VCaP (cell line): Measurements from ENCODE around the gene CRYGB.

ENCODE experiments used
- H3K27ac ChIP-seq: fragments of 450-650 bp; 2 replicates; pipeline ENCODE4 v1.5.1; 2017
- TF ChIP-seq, protein P1 (sequence below): fragments of 450-650 bp; conservative IDR thresholded peaks from 2 replicates; pipeline ENCODE4 v1.5.1; 2017; ENCODE audit warnings: mild to moderate bottlenecking, moderate library complexity

The CRYGB gene

DNA sequence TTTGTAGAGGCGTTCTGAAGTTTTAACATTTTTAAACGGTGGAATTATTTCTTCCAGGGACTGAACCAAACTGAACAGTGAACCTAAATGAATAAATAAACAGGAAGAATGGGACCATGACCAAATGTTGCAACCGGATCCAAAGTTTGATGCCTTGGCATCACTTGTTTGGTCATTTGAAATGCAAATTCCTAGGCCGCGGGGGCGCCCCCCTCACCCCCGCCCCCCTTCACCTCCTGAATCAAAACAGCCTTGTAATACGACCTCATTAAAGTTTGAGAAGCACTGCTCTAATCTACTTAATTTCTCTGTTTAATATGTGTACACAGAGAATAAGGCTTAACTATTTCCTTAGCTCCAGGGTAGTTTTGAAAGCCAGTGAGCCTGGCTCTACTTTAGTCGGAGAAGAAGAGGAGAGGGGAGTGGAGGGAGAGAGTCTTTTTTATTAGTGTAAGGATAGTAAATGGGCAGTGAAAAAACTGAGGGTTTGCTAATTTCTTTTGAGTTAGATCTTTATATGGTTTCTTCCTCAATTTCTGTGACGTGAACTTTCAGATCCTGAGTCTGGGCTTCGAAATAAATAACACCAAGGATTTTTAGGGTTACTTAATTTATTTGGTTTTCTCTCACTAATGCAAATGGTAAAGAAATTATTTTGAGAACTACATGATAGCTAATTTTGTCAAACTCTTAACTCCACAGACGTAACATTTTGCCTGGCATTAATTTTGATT, 38.2 kb upstream of the CRYGB start:
- TF ChIP-seq, protein P1, sequence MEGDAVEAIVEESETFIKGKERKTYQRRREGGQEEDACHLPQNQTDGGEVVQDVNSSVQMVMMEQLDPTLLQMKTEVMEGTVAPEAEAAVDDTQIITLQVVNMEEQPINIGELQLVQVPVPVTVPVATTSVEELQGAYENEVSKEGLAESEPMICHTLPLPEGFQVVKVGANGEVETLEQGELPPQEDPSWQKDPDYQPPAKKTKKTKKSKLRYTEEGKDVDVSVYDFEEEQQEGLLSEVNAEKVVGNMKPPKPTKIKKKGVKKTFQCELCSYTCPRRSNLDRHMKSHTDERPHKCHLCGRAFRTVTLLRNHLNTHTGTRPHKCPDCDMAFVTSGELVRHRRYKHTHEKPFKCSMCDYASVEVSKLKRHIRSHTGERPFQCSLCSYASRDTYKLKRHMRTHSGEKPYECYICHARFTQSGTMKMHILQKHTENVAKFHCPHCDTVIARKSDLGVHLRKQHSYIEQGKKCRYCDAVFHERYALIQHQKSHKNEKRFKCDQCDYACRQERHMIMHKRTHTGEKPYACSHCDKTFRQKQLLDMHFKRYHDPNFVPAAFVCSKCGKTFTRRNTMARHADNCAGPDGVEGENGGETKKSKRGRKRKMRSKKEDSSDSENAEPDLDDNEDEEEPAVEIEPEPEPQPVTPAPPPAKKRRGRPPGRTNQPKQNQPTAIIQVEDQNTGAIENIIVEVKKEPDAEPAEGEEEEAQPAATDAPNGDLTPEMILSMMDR = no peak

DNA sequence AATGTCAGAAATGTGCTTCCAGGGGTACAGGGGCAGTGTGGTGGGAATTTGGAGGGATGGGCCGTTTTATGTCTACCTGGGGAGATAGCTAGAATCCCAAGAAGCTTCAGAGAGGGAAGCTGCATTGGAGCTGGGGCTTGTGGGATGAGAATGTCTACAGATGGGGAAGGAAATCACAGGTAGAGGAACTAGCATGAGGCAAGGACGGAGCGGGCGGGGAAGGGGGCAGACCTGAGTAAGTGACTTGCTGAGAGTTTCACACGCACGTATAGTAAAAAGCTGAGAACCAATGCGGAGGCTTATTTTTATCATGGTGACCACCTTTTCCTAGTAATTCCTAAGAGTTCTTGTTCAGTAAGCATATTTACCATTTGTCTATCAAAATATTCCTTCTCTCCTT, 37.6 kb upstream of the CRYGB start:
- H3K27ac ChIP-seq = no peak overlapping the region
- TF ChIP-seq, protein P1 = no peak

More for the DNA sequence above, 38.2 kb upstream of the CRYGB start:
- H3K27ac ChIP-seq = peak overlapping the region; percentile 19; the same call in 1 of the 2 replicates

DNA sequence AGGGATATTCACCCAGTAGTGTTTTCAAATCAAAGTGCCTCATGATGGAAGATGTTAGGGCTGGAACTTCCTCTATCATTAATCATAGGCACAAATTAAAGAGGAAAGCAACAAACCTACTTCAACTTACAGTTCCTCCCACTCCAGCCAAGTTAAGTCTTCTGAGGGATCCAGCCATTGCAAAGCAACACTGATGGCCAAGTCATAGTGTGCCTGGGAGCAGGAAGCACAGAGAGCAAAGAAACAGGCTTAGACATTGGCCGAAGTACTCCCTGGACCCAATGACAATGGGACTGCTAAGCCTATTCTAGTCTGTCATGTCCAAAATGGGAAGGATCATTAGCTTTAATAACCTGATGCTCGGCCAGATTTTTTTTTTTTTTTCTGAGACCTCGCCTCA, 36.9 kb upstream of the CRYGB start:
- TF ChIP-seq, protein P1 = no peak
- no peak overlapping the region for H3K27ac ChIP-seq

DNA sequence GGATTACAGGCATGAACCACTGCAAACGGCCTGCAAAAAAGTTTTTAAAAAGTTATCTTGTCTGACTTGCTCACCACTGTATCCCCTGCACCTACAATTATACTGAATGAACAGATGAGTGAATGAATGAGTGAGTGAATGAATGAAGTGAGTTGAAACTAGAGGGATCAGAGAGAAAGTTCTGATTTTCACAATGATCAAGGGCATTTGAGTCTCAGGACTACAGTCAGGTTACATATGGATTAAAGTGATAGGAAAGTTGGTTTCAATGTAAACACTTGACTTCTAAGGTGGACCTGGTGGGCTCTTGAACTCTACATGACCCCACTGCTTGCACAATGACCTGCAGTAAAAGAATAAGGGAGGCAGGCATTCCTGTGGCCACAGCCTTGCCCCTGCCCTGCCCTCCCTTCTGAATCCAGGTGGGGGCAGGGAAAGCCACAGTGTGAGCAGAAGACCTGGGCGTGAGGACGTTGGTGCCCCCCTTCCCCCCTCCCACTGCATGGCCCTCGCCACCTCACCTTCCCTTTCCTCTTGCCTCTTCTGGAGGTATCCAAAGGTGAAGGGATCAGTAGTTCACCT, 33.2 kb upstream of the CRYGB start:
- H3K27ac ChIP-seq = no peak overlapping the region
- TF ChIP-seq, protein P1 = no peak

DNA sequence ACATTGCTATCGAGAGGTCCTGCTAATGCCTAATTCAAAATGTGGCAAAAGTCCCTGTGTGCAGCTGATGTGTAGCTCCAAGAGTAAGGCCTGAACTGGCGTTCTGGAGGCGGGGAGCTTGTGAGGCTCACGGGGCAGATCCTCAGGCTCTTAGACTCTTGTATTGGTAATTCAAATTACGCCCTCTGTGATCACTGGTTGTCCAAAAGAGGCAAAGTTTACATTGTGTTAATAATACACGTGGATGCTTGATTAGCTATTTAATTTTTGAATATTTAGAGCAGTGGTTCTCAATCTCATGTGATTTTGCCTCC, 29.8 kb upstream of the CRYGB start:
- TF ChIP-seq, protein P1 = no peak
- peak overlapping the region; percentile 24; the same call in 1 of the 2 replicates for H3K27ac ChIP-seq

DNA sequence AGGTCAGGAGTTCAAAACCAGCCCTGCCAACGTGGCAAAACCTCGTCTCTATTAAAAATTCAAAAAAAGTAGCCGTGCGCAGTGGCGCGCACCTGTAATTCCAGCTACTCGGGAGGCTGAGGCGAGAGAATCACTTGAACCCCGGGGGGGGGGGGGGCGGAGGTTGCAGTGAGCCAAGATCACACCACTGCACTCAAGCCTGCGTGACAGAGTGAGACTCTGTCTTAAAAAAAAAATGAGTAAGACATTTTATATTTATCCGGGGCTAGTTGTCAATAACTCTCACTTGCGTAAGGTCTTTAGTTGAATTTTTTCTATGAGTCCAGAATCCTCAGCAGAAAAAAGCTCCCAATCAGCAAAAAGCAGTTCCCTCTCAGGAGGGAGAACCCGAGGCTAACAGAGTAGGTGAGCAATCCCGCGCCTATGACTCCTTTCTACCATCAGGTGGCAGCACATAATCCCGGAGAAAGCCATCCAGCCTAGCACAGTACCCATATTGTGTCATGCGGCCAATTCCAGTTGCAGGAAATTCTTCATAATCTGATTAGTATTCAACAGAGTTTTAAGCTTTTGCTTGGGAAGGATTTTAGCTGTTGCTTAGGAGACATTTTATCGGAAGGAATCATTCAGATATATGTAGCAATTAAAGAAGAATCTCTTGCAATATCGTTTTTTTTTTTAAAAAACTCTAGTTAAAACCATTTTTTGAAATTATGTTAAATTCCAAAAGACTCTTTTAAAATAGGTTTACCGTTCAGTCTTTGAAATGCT, 29.3 kb upstream of the CRYGB start:
- H3K27ac ChIP-seq = peak overlapping the region; percentile 24; the same call in 1 of the 2 replicates

DNA sequence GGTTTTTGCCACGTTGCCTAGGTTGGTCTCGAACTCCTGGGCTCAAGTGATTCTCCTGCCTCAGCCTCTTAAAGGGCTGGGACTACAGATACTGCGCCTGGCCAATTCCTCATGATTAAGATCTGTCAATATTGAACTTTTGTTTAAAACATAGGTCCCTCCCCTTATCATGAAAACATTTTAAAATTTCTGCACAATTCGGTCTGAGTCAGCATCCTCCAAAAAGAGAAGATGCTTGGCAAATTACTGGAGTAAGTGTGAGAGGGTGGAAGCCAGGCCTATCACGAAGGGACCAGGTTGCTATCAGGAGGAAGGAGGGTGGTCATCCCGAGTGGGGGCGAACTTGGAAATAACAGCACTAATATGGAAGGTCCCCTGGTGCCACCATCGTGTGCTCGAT, 28.2 kb upstream of the CRYGB start:
- H3K27ac ChIP-seq = no peak overlapping the region
- TF ChIP-seq, protein P1 = no peak

More for the DNA sequence above, 29.3 kb upstream of the CRYGB start:
- TF ChIP-seq, protein P1 = peak; percentile 94
